CD4-positive, alpha-beta T cell treated with Interleukin-4 for 4 hours (primary cell): ENCODE measurements around the gene PHF21A.

Experiments used
- DNase-seq: peaks from one replicate; pipeline ENCODE4 v3.0.0-alpha.2; 2020

PHF21A gene

DNA sequence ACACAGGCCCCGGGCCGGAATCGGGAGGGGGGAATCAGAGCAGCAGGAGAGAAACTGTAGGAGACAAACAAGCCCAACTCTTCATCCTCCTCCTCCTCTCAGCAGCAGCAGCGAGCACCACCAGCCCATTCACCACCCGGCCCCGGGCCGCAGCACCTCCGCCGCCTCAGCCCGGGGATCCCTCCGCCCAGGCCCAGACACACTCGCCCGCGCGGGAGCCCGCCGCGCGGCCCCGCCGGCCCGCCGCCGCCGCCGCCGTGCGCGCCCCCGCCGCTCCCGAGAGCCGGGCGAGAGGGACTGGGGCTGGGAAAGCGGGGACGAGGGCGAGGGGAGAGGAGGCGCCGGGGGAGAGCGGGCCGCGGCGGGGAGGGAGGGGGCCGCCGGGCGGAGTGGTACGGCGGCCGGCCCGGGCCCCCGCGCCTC, at the start of gene PHF21A:
Gene PHF21A (minus strand): TSS at position 154 of the 423 bp plus-strand sequence. CDS start 37,235 bp downstream, outside the sequence.
- peak; percentile 94 for DNase-seq

DNA sequence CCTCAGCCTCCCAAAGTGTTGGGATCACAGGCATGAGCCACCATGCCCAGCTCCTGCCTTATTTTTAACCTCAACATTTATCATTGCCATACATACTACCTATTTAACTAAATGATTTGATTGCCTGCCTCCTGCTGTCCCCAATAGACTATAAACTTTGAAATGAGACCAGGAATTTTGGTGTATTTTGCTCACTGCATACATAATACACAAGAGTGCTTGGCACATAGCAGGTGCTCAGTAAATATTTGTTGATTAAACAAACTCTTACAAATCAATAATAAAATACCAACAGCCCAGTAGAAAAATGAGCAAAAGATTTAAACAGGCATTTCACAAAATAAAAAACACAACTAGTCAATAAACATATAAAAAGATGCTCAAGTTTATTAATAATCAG, 49.5 kb upstream of the PHF21A start:
- DNase-seq = no peak

DNA sequence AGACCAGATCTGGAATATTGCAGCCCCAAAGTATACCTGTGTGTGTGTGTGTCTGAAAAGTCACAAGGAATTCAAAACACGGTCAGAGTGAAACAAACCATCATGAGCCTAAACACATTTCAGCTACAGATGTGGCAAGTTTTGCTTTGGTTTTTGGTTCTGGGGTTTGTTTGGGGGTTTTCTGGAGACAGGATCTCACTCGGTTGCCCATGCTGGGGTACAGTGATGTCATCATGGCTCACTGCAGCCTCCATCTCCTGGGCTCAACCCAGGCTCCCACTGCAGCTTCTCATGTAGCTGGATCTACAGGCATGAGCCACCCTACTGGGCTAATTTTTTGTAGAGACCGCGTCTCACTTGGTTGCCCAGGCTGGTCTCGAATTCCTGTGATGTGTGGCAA, 41.4 kb upstream of the PHF21A start:
- DNase-seq = no peak

DNA sequence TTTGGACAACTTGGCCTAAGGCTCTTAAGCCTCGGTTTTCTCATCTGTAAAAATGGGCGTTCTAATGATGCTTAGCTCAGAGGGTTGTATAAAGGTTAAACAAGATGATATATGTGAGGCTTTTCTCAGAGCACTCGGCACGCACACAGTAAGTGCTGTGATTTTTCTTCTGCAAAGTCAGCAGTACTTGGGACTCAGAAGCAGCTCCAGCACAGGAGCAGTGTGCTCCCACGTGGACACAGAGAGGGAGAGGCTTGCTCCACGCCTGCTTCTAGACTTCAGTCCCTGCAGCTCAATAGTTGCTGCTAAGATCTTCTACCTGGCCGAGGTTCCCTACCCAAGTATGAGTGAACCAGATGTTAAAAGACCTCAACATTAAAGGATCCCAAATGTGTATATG, 39.9 kb upstream of the PHF21A start:
- no peak for DNase-seq

DNA sequence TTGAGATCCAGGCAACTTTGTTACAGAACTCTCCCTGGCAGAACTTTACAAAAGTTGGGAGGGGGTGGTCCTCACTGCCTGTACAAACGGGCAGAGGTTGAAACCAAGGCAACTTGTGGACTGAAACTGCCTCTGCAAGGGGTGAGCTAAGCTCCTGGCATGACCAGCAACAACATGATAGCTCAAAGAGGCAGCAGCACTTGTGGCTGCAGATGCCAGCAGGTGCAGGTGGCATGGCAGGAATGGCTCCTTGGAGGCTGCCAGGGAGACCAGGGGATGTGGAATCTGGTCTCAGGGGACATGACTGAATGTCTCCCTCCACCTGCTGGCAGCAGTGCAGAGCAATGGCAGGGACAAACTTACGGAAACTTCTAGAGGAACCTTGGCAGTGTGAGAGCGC, 38.8 kb upstream of the PHF21A start:
- no peak for DNase-seq

DNA sequence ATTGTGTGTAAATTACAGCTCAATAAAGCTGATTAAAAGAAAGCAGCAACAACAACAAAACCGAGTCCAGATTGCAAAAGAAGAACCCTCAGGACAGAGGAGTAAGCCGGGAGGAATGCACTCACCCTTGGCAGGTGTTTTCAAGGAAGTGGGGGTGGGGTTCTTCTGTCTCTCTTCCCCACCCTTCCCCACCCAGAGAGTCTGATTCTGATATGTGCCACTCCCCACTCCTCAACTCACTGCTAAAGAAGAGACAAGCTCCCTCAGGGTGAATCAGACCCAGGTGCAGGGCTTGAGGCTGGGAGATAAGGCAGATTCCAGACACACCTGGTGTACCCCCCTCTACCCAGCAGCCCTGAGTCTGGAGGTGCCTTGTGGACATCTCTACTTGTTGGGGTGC, 38.4 kb upstream of the PHF21A start:
- no peak for DNase-seq

DNA sequence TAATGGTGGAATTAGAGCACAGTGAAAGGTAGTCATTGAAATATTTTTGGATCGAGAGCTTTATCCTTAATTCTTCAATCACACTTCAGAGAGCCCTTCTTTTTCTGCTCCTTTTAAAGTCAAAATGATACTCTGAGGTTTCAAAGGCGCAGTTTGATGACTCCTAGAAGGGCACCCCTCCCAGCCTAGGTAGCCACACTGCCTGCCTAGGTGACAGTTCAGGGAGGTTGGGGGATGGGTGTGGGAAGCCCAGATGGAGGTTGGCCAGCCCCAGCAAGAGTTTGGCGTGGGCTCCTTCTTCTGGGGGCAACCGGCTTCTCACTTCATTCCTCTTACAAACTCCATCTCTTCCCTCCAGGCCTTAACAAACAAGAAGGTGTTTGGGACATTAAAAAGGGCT, 28.6 kb upstream of the PHF21A start:
- DNase-seq = no peak

DNA sequence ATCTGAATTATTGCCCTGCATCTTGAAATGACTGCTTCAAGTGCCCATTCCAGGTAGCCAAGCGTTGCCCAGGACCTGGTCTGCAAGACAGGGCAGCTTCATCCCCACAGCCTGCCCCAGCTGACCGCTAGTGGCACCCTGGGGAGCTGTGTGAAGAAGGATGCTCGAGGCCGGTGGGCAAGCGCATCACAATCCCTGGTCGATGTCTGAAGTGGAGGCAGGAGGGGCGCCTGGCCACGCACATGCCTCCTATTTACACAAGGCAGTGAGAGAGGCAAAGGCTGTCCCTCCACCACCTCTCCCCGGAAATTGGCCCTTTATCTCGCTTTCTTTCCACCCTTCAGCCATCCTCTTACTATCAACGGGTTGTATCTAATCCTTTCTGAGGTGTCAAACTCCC, 28.1 kb upstream of the PHF21A start:
- DNase-seq = no peak

DNA sequence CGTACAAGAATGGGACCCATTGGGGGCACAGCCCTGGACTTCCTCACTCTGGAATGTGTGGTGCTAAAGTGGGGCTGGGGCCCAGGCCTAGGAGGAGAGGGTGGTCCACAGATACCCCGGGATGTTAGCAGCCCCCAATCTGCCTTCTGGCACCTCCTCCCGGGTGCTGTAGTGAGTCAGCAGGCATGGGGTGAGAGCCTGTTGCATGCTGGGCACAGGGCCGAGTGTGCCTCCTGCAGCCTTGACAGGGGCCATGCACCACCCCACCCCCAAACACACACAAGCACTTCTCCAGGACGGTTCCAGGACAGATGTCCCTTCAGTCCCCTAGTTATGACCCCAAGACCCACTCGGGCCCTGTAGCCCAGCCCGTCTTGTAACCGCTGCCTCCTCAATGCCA, 23.5 kb upstream of the PHF21A start:
- DNase-seq = no peak

DNA sequence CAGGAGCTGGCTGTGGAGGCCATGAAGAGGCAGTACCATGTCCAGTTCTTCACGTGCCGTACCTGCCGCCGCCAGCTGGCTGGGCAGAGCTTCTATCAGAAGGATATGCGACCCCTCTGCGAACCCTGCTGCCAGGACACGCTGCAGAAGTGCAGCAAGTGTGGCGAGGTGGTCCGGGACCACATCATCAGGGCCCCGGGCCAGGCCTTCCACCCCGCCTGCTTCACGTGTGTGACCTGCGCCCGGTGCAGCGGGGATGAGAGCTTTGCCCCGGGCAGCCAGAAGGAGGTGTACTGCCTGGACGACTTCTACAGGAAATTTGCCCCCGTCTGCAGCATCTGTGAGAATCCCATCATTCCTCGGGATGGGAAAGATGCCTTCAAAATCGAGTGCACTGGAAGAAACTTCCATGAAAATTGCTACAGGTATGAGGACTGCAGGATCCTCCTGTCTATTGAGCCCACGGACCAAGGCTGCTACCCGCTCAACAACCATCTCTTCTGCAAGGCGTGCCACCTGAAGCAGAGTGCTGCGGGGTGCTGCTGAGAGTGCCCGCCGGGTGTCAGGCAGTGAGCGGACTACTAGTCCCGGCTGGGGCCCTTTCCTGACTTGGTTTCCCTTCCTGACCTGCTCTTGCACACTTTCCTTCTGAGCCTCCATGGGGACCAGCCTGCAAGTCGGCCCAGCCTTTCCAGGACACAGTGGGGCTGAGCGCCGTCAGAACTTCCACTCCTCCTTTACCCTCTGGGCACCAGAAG, 22.0 kb upstream of the PHF21A start:
- DNase-seq = no peak

DNA sequence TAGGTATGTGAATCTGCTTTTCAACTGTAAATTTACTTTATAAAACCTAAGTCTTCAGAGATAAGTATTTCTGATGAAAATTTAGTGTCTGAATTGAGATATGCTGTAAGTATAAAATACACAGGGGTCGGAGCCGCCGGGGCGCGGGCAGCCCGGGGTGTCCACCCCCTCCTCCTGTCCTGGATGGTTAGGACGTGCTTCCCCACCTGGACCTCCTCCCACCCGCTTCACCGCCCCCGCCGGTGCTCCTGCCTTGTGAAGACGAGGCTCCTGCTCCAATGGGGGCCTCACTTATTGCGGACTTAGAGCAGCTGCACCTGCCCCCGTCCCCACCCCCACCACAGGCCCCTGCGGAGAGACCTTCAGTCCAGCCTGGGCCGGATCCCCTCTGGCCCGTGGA, 21.3 kb upstream of the PHF21A start:
- no peak for DNase-seq

DNA sequence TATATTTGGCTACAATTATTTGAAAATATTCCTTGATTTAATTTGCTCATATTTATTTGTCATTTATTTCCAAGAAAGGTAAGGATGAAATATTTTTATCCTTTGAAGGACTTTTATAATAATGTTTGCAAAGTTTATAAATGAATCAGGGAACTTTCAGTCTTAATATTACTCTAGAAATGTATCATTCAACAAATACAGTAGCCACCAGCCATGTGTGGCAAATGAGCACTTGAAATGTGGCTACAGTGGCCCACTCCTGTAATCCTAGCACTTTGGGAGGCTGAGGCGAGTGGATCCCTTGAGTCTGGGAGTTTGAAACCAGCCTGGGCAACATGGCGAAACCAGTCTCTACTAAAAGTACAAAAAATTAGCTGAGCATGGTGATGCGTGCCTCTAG, 20.3 kb upstream of the PHF21A start:
- no peak for DNase-seq

DNA sequence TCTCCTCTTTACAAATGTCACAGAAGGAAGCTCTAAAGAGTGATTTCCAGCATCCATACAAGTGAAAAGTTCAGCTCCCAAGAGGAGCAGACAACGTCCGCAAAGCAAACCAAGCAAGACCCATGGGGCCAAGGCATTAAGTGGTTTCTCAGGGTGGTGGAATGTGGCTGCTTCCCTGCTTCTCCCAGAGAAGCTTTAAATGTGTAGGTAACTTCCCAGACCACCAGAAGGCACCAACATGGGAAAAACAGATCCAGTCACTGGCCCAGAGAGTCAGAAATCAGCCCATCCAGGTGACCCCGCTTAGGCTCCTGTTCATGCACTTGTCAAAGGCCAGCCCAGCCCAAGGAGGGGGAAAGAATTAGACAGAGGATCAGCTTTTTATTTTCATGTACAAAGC, 13.3 kb upstream of the PHF21A start:
- DNase-seq = no peak

DNA sequence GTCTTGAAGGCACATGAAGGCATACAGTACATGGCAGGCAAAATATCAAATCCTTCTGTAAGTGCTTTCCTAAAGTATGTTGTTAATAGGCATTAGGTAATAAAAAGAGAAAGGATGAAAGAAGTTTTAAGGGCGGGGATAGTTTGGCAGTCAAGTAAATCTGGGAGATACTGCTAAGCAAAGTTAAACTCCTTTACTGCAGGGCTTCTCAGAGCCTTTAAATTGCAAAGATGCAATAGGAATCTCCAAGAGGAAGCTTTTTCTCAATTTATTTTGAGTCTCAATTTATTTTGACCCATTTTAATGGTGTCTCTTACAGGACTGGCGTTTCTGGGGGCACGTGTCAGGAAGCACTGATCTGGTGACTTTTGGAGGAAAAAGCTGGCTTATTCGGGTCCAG, 12.8 kb upstream of the PHF21A start:
- DNase-seq = no peak

DNA sequence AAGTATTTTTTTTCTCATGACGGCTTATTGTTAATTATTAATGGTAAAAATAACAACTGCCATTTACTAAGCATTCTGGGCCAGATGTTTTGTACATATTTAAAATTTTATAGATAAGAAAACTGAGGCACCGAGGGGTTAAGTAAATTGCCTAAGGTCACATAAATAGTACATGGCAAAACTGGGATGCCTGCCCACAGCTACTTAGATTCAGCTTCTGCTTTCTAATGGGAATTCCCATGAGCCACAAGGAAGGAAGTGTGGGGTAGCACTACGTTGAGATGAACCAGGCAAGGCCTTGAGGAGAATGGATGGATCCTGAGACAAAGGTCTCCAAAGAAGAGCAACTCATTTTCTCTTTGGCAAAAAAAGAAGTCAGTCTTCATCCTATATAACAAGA, 11.9 kb upstream of the PHF21A start:
- no peak for DNase-seq

DNA sequence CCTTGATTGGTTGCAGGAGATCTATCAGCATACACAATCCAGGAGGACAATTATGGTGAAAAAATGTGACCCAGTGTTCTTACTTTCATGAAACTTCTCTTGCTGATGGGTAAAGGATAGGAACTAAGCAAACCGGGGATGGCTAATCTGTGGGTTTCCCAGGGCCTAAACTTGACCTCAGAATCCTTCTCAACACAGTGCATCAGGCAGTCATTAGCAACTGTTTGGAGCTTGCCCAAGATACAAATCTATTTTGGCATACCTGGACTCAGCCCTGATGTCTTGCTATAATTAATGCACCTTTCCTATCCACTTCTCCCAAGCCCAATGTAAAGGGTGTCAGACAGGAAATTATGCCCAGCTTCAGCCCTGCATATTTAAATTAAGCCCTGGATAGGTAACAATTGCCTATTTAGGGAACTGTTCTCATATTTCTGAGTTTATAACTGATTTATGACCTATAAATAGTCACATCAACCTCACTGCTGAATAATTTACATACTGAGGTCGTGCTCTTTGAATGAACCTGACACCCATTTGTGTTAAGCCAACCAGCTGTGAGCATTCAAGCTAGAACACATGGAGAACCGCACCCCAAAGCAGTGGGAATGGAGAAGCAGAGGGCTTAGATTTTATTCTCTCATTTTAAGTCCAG, 9.2 kb upstream of the PHF21A start:
- no peak for DNase-seq

DNA sequence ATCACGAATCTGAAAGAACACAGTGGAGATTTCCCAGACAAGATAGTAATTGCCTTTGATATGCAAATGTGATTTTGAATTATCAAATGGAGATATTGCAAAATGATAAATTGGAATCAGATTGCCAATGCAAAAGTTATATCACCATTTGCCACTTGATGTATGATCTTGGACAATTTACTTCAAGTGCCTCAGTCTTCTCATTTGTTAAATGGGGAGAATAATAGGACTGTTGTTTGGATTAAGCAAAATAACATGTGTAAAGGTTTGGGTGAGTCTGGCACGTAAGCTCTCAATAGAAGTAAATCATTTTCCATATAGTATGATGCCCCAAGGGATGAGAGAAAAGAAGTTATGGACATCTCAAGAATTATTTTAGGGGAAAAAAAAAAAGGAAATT, 7.9 kb upstream of the PHF21A start:
- no peak for DNase-seq

DNA sequence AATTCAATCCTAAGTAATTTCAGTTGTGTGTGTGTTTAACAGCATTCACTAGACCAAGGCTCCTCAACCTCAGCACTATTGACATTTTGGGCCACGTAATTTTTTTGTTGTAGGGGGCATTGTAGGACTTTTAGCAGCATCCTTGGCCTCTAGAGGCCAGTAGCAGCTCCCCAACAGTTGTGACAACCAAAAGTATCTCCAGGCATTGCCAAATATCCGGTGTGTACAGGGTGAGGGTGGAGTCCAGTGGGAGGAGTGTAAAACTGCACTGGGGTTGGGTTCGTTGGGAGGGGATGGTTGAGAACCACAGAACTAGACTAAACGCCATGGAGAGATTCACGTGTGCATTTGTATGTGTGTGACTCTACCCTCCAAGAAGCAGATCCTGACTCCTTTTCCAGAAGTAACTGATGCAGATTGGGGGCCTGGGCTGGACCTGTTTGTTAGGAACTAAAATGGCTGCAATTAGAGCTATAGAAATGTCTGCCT, 5.9 kb upstream of the PHF21A start:
- DNase-seq = peak; percentile 80

DNA sequence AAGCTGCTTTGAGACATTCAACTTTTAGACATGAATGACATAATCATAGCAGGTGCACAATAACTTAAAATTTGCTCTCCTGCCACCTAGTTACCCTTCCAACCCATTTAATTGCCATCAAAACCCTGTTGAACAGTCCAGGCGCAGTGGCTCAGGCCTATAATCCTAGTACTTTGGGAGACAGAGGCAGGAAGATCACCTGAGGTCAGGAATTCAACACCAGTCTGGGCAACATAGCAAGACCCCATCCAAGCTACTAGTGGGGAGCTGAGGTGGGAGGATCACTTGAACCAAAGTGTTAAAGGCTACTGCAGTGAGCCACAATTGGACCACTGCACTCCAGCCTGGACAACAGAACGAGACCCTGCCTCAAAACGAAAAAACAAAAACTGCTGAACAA, 4.0 kb upstream of the PHF21A start:
- DNase-seq = no peak

DNA sequence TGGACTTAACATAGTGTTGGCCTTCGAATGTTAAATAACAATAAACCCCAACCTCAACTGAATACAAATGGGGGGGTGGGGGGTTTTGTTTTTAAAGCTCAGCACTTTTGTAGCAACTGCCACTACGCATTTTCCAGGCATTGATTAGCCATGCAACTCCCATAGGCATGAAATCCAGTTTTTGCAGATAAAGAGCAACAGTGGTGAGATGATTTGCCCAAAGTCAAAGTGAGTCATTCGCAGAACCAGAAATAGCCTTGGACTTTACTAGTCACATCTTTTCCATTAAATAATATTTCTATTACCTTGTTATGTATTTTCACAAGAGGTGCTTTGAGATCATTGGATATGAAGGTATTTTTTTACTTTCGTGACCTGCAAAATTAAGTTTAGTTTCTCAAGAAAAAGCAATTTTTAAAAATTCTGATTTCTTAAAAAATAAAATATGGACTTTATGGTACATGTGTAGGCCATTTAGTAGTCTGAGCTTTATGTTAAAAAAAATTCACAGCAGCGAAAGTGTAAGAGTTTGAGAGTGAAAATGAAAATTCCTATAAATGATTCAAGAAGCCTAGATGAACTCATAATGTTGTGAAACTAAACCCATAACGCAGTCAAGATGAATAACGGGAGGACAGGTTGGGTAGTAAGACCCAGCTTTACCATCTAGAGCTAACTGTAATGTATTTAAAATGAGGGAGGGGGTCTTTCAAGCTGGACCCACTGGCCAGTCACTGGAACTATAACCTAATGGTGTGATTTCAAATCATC, 1.9 kb upstream of the PHF21A start:
- no peak for DNase-seq

DNA sequence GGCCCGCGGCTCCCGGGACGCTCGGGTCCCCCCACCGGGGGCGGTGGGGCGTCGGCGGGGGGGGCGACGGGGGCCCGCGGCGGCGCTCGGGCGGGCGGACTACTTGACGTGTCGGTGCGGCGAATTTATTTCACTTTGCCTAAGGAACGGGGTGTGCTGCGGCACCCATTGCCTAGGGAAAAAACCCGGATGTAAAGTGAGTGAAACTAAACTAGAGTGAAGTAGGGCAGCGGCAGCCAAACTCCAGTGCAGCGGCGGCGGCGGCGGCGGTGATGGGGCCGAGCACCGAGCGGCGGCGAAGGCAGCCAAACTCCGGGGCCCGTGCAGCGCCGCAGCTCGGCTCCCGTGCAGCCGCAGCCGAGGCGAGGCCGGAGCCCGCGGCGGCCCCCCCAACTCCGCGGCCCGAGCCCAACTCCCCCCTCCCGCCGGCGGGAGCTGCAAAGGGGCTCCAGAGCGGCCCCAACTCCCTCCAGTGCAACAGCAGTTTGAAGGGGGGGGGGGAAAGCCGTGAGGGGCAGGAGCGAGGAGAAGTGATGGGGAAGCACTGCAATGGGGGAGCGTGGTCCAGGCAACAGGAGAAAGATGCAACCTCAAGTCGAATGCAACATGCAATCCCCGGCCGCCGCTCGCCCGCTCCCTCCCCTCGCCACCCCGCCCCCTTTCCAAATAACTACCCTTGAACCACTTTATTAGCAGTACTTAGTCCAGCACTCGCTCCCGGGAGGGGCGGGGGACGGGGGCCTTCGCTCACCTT, 647 bp upstream of the PHF21A start:
- peak; percentile 86 for DNase-seq

DNA sequence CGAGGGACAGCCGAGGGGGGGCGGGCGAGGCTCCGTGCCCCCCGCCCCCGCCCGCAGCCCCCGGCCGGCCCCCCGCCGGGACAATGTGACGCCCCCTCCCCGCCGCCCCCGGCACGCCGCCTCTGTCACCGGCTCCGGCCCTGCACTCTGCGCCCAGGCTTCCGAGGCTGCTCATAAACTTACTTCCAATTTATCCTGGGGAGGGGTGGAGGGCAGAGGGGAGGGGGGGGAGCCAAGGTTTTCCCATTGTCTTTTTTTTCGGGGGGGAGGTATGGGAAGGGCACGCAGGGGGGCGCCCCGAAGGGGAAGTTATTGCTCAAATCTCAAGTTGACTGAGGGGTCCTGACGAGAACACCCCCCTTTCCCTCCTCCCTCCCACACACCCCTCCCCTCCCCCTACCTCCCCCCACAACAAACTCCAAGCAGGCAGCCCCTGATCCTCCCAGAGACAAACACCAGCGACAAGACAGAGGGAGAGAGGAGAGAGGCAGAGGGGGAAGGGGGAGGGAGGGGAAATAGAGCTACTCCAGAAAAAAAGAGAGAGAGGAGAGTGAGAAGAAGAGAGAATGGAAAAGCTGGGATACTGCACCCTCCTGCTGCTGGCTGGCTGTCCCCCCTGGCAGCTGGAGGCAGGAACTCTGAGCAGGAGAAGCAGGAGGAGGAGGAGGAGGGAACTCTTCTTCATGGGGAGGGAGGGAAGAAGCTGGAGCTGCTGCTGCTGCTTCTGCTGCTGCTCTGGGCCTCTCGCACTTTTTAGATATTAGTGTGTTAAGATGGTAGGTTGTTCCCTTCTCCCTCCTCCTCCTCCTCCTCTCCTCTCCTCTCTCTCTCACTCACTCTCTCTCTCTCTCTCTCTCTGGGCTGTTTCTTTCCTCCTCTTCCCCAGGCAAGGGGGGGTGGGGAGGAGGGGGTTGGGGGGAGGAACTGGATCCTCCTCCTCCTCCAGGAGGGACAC, 631 bp downstream of the PHF21A start:
- DNase-seq = no peak
